Measurements from ENCODE around the gene NANP.
"Not testable (repeated sequence)": the region's sequence is repeated elsewhere in the genome, so short reads cannot be mapped to it uniquely, and the experiment has no call there.

Gene NANP, protein sequence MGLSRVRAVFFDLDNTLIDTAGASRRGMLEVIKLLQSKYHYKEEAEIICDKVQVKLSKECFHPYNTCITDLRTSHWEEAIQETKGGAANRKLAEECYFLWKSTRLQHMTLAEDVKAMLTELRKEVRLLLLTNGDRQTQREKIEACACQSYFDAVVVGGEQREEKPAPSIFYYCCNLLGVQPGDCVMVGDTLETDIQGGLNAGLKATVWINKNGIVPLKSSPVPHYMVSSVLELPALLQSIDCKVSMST

DNA sequence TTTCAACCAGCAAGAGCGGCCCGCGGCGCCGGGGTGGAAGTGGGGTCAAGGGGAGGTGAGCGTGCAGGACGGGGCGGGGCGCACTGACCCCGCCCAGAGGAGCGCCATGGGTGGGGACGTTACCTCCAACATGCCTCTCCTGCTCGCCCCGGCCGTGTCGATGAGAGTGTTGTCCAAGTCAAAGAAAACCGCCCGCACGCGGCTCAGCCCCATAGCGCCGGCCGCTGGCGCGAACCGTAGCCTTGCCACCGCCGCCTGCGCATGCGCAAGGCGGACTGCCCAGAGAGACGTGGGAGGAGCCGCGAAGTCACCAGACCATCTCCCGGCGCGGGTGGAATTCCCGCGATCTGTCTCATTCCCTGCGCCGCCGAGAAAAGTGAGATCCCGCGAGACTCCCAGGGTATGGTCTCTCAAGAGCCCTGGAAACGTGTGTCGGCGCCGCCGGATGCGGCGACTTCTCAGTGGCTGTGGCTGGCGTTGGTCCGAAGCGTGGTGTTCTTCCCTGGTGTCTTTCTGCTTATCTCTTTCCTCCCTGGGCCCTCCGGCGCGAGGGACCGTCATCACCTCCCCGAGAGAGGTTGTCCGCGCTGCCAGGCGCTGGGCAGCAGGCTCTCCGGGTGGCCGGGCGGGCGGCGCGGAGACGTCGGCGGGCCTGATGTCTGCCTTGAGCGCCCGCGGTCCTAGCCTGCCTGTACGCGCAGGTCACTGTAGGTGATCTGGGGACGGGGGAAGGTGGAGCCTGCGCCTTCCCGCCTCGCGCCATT, at the start of gene NANP:
TSS of gene NANP (minus strand) at position 279 of the 764 bp plus-strand sequence. CDS start at position 213, 66 bp downstream.
- DNase-seq (ENCODE audit: low read depth): peak; percentile 76

DNA sequence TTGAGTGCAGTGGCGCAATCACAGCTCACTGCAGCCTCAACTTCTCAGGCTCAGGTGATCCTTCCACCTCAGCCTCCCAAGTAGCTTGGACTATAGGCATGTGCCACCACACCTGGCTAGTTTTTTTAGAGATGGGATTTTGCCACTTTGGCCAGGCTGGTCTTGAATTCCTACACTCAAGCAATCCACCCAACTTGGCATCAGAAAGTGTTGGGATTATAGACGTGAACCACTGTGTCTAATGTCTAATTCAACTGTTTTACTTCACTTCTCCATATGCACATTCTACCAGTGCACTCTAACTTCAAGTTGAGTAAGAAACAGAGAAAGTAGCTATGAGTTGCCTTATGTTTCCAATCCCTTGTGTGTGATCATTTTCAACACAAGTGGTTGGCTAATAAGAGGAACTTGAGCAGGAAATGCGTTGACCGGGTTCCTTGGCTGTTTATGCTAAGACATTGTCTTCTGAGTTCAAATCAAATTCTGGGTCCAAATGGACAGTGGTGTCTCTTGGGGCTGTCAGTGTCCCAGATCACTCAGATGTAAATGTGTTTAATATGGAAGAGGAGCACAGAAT, 48.9 kb upstream of the NANP start:
- no peak for DNase-seq (ENCODE audit: low read depth)

DNA sequence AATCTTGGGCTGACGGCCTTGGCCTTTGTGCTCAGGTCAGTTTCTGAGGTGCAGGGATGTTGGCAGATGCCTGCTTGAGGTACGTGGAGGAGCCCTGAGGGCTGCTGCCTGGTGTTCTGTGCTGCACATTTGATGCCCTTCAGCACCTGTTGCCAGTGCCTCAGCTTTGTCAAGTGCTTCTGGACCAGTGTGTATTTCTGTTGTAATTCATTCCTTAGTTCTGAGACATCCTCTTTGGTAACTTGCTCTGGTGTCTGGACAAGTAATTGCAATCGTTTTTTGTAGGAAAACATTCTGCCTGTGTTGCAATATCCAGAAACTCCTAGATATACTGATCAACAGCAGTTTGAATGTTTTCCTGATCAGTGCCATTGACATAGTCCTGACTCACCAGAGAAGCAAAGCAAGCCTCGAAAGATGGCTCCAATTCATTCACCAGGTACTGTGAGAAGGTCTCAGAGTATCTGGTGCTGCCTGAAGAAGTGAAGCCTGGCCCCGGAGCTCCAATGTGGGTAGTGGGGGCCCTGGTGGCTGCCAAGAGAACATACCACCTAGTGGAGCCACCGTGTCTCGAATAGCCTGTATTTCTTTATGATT, 46.1 kb upstream of the NANP start:
- no peak for DNase-seq (ENCODE audit: low read depth)

DNA sequence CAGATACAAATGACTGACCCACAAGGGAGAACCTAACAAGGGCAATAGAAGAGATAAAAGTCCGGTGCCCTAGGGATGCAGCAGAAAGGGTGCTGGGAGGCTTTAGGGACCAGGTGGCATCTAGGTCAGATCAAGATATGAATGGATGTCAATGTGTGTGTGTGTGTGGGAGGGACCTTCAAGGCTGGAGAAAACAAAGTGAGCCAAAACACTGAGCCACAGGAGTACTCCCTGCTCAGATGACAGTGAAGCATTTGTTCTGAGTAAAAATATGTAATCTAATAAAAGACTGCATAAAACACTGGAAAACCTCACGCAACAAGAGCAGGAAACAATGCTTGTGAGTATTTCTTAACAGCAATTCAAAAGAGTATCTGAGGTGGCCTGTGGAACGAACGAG, 44.6 kb upstream of the NANP start:
- no peak for DNase-seq (ENCODE audit: low read depth)

DNA sequence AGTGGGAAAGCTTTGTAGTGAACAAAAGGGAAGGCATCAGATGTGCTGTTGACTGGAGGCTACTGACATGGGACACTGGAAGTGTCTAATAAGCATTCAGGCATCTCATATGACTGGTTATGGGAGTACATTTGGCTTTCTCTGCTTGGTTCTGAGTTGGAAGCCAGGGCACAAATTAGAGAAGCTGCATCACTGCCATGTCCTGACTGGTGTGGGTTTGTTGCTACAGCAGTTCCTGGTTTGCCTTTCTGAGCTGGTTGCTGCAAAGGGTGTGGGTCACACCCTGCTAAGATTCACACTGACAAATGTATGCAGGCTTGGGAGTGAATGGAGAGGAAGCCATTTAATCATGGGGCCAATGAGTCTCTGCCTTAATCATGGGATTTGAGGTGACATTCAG, 36.2 kb upstream of the NANP start:
- DNase-seq (ENCODE audit: low read depth): no peak

DNA sequence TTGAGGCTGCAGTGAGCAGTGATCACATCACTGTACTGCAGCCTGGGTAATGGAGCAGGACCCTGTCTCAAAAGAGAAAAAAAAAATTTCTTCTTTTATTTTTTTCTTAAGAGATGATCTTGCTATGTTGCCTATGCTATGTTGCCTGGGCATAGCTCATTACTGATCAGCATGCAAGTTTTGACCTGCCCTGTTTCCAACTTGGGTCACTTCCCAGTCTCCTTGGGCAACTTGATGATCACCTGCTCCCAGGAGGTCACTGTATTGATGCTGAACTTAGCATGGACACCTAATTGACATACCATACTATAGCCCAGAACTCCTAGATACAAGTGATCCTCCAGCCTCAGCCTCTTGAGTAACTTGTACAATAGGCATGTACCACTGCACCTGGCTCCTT, 30.7 kb upstream of the NANP start:
- no peak for DNase-seq (ENCODE audit: low read depth)

DNA sequence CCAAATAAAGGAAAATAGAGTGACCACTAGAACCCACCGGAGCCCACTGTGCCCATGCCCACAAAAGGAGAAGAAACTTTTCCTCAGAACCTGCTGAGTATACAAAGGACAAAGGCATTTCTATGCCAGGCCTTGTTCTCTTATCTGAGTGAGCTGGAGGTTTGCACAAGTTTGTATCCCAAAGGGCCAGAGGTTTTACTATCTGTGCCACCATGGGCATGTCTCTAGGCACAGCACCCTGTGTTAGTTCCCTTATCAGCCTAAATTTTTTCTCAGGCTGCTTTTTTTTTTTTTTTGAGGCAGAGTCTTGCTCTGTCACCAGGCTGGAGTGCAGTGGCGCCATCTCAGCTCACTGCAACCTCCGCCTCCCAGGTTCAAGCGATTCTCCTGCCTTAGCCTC, 29.1 kb upstream of the NANP start:
- DNase-seq (ENCODE audit: low read depth): not testable (repeated sequence)

DNA sequence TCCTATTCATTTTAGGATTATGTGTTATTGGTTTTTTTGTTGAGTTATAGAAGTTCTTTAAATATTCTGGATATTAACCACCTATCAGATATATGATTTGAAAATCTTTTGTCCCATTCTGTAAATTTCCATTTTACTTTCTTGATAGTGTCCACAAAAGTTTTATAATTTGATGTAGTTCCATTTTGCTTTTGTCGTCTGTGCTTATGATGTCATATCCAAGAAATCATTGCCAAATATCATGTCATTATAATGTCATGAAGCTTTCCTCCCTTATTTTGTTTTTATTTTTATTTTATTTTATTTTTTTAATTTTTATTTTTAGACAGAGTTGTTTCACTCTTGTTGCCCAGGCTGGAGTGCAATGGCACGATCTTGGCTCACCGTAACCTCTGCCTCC, 21.0 kb upstream of the NANP start:
- DNase-seq (ENCODE audit: low read depth): no peak

DNA sequence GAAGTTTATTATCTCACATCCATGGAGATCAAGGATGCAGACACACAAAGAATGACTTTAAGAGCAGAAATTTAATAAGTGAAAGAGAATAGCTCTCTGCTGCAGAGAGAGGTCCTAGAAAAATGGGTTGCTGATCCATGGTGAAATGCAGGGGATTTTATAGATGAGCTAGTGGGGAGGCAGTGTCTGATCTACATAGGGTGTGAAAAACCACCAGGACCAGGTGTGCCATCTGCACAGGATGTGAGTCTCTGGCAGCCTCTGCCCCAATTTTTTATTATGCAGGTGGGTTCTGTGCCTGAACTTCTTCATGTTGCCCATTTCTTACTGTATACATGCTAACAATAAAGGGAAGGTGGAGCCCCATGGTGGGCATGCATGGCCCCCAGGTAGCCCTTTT, 19.9 kb upstream of the NANP start:
- DNase-seq (ENCODE audit: low read depth): no peak

DNA sequence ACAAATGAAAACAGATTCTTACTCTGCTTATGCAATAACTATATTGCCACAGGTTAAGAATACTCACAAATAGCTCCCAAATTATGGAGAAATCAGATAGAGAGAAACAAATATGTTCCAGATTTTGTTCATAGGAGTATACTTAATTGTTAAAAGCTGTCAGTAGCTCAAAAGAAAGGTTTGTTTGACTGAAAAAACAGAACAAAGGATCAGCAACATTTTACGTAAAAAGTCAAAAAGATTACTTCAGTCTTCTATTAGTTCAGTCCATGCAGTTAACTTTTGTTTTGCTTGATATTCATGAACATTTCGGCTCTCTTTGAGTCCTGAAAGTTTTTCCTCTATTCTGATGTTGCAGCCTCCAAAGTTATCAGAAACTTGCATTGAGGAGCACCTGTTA, 13.4 kb upstream of the NANP start:
- no peak for DNase-seq (ENCODE audit: low read depth)

DNA sequence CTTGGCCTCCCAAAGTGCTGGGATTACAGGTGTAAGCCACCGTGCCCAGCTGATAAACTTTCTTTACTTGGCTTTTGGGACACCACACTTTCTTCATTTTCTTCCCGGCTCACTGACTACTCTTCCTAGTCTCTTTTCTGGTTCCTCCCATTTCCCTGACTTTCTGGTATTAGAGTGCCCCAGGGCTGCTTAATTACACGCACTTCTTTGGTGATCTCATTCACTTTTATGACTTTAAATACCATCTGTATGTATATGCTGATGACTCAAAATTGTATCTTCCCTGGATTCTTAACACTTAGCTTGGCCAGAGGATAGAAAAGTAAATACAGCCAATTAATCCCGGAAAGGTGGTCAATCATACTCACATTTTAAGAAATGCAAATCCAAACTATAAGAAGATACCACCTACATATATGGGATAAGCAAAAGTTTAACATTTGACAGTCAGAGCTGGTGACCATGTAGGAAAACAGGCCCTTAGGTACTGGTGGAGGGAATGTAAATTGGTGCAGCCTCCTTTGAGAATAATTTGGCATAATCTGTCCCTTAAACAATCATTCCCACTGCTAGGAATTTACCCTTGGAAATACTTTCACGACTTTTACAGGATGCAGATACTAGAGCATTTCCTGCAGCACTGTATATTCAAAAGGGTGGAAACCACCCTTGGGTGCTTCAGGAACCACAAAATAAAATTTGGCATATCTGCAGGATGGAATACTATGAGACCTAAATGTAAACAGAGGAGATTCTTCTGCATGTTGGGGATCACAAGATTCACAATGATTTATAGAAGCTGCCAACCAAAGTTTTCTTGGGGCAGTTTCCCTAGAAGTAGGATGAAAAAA, 9.4 kb upstream of the NANP start:
- DNase-seq (ENCODE audit: low read depth): no peak

DNA sequence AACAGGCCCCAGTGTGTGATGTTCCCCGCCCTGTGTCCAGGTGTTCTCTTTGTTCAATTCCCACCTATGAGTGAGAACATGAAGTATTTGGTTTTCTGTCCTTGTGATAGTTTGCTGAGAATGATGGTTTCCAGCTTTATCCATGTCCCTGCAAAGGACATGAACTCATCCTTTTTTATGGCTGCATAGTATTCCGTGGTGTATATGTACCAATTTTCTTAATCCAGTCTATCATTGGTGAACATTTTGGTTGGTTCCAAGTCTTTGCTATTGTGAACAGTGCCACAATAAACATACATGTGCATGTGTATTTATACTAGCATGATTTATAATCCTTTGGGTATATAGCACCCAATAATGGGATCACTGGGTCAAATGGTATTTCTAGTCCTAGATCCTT, 6.8 kb upstream of the NANP start:
- not testable (repeated sequence) for DNase-seq (ENCODE audit: low read depth)

DNA sequence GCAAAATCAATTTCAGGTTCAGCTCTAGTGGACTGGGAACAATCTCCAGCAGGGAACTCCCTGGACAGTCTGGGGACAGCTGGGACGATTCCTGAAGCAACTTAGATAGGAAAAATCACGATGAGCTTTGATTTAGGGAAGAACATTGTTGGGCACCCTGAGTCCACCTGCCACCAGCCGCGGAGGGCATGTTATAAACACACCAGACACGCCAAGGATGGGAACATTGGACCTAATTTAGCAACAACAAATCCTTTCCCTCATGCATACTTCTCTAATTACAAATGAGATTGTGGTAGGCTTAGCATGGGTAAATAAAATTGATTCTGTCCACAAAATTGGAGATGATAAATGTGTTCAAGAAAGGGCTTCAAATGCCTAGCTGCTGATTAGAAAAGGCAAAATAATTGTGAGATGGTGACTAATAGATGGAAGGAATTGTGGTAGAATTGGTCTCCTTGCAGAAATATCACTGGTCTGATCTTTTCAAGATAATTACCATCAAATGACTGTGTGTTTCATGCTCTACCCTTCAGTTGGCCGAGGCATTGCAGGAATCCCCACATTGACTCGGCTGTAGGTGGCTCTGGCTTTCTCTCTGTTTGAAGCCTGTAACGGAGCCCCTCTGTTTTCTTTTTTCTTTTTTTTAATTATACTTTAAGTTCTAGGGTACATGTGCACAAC, 6.1 kb upstream of the NANP start:
- DNase-seq (ENCODE audit: low read depth): no peak

DNA sequence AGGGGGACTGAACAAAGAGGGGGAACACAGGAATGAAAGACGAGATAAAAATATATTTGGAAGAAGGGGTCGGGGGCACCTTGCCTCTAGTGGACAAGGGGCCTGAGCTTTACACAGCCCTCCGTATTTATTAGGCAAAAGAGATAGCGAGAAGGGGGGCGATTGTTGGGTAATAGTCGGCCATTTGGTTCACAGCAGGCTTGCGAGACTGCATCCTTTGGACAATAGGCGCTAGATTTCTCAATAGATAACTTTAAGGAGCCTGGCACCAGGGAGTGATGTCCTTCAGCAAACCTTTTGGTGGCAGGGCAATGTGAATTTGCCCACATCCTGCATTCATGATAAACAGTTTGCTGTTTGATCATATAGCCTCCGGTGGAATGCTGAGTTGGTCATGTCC, 3.0 kb upstream of the NANP start:
- DNase-seq (ENCODE audit: low read depth): no peak

DNA sequence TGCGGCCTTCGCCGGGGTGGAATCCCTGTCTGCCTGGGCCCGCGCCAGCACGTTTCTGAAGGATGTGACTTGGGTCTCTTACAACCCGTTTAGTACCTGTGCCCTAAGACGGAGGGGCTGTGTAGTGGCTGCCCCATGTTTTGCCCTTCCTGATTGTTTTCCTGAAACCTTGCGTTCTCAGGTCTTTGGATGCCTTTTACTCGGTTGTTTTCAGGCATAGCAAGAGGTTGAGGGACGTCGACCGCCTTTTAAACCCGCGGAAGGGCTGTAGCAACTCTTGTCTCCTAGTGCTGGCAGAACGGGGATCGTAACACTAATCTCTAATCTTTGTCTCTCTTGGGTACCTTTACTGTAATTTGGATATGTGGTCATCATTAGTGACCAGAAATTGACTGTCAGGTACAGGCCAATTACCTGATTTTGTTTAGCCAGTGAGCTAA, 706 bp upstream of the NANP start:
- no peak for DNase-seq (ENCODE audit: low read depth)

DNA sequence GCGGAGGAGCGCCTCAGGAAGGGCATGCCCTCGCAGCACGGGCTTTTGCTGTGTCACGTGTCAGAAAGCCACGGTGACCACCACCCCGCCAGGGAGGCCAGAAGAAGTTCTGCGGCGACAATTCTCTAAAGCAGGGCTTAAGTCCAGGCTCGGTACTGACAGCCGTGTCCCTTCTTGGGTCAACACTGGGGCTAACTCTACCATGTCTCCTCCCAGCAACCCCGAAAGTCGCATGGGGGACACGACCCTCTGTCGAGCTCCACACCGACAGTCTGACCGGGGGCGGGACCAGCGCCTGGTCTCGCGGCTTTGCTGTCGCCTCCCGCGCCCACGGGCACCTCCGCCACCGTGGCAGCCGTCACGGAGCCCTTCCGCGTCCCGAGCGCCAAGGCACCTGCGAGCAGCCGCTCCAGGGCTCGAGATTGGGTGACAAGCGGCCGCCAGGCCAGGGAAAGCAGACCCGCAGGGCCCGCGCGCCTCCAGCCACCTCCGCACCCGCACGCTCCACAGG, 534 bp downstream of the NANP start:
- peak; percentile 10 for DNase-seq (ENCODE audit: low read depth)

DNA sequence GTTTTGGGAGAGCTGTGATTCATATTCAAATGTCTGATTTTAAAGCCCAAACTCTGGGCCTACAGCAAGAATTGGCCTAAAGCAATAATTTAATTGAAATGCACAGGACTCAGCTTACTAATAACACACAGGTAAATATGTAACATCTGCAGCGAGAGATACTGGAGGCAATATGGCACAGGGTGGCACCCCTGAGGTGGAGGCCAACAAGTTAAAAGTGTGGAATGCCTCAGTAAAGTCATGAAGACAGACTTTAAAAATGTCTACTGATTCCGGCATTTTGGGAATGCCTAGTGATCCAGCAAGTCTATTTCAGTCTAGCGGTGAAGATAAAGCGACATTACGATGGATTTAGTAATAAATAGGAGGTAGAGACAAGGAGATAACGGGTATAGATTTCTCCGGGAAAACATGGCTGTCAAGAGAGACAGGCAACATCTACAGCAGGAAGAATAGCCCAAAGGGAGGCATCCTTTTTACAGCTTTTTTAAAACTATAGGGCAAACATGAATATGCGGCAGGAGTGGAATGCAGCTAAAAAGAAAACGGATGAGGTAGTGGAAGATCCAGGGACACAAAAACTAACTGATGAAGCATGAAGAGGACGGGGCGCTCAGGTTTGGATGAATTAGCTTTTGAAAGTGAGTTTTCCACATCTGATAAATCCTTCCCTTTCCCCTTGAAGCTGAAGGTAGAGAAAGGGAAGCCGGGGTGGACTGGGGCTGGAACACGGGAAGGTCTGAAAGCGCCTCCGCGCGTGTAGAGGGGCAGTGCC, 1.2 kb downstream of the NANP start:
- no peak for DNase-seq (ENCODE audit: low read depth)

DNA sequence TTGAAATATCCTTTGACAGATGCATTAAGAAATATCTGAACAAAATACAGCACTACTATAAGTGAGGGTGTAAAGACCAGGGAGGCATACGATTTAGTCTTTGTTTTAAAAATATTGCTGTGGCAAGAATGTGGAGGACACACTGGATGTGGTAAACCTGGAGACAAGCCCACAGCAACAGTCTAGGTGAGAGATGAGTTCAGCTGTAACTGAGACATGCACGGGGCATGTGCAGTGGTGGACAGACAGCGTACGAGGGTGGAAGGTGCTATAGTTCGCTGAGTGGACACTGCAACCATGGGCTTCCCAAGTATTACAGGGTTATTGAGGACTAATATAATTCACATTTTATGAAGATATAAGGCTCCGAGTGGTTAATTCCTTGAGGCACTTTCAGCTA, 1.8 kb downstream of the NANP start:
- no peak for DNase-seq (ENCODE audit: low read depth)

DNA sequence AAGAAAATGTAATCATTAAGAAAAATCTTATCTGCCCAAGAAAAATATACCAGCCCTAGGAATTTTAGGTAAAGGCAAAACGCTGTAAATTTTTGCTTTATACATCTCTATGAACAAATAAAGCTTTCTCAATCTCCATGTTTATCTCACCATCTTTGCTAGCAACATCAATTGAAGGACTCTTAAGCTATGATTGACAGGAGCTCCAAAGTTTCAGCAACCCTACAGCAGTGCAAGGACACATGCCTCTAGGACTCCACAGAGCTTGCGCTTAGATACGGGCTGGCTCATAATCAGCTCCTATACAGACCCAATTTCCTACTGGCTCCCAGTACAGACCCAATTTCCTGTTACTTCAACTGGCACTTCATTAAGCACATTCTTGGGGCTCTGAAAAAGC, 4.3 kb downstream of the NANP start:
- no peak for DNase-seq (ENCODE audit: low read depth)

DNA sequence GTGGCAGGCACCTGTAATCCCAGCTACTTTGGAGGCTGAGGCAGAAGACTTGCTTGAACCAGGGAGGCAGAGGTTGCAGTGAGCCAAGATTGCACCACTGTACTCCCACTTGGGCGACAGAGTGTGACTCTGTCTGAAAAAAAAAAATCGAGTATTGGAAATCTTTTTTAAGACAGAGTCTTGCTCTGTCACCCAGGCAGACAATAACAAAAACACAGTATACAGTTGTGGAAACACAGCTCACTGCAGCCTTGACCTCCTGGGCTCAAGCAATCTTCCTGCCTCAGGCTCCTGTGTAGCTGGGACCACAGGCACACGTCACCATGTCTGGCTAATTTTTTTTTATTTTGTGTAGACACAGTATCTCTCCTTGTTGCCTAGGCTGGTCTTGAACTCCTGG, 15.0 kb downstream of the NANP start:
- DNase-seq (ENCODE audit: low read depth): no peak
